Neural cell (in vitro differentiated cells): ENCODE results near the gene GALNT16. TPM values are rescaled to one million over a fixed set of nuclear protein-coding genes. Genes with fewer than 3 reads are reported as not detected.

Source experiments
- H2AFZ ChIP-seq: fragments of 200-600, 300-800 bp; sonication (generic), shearing (Covaris generic); 2 replicates; pipeline ENCODE4 v1.6.0; 2014; ENCODE audit warnings: low read depth, mild to moderate bottlenecking, antibody characterized with exemption, low read length, moderate library complexity
- H3F3A ChIP-seq: fragments of 200-600 bp; shearing (Covaris generic); 2 replicates; pipeline ENCODE4 v1.6.1; 2016; ENCODE audit warnings: mild to moderate bottlenecking, moderate library complexity, mixed read lengths, antibody characterized with exemption, low read length; ENCODE audit not compliant: insufficient read depth, poor library complexity, severe bottlenecking
- H3K27ac ChIP-seq: fragments of 200-600, 300-800 bp; sonication (generic), shearing (Covaris generic); 2 replicates; pipeline ENCODE4 v1.5.1; 2014; ENCODE audit warnings: mild to moderate bottlenecking, low read length, moderate library complexity
- H3K27me3 ChIP-seq: fragments of 300-800, 200-600 bp; sonication (generic), shearing (Covaris generic); 2 replicates; pipeline ENCODE4 v1.6.0; 2014; ENCODE audit warnings: mild to moderate bottlenecking, low read depth, low read length, moderate library complexity; ENCODE audit not compliant: insufficient read depth
- H3K36me3 ChIP-seq: fragments of 300-800, 200-600 bp; sonication (generic), shearing (Covaris generic); 2 replicates; pipeline ENCODE4 v1.5.1; 2014; ENCODE audit warnings: mild to moderate bottlenecking, antibody characterized with exemption, low read length, moderate library complexity; ENCODE audit not compliant: insufficient read depth
- H3K4me2 ChIP-seq: fragments of 300-800, 200-600 bp; sonication (generic), shearing (Covaris generic); 2 replicates; pipeline ENCODE4 v1.6.0; 2014; ENCODE audit warnings: mild to moderate bottlenecking, low read length
- H3K4me3 ChIP-seq: fragments of 300-800, 200-600 bp; sonication (generic), shearing (Covaris generic); 2 replicates; pipeline ENCODE4 v1.5.1; 2014; ENCODE audit warnings: mild to moderate bottlenecking, low read length, moderate library complexity
- H3K79me2 ChIP-seq: fragments of 200-600 bp; shearing (Covaris generic); replicated peaks from 2 replicates; pipeline ENCODE4 v1.6.0; 2014; ENCODE audit warnings: mild to moderate bottlenecking, low read length, moderate library complexity; ENCODE audit not compliant: insufficient read depth
- H3K9ac ChIP-seq: fragments of 300-800, 200-600 bp; sonication (generic), shearing (Covaris generic); 2 replicates; pipeline ENCODE4 v1.6.1; 2016; ENCODE audit warnings: mild to moderate bottlenecking, low read length, mixed read lengths
- H3K9me2 ChIP-seq: fragments of 200-600 bp; shearing (Covaris generic); 2 replicates; pipeline ENCODE4 v1.6.1; 2016; ENCODE audit warnings: mild to moderate bottlenecking, low read length, mixed read lengths; ENCODE audit not compliant: insufficient read depth
- H3K9me3 ChIP-seq: fragments of 200-600, 300-800 bp; sonication (generic), shearing (Covaris generic); 2 replicates; pipeline ENCODE4 v1.6.1; 2016; ENCODE audit warnings: mild to moderate bottlenecking, mixed run types, low read length, moderate library complexity, mixed read lengths
- H4K20me1 ChIP-seq: fragments of 200-600 bp; shearing (Covaris generic); 2 replicates; pipeline ENCODE4 v1.6.1; 2016; ENCODE audit warnings: mild to moderate bottlenecking, mixed run types; ENCODE audit not compliant: insufficient read depth
- EP300 ChIP-seq: fragments of 450-650 bp; conservative IDR thresholded peaks from 2 replicates; pipeline ENCODE4 v1.6.1; 2014; ENCODE audit warnings: antibody characterized with exemption, mild to moderate bottlenecking, moderate library complexity; ENCODE audit not compliant: poor library complexity, severe bottlenecking
- EZH2 ChIP-seq: fragments of 200-600, 300-800 bp; shearing (Covaris generic), sonication (generic); IDR thresholded peaks from 2 replicates; pipeline ENCODE4 v1.6.1; 2014; ENCODE audit warnings: antibody characterized with exemption, low read length, borderline replicate concordance, mild to moderate bottlenecking; ENCODE audit not compliant: insufficient read depth, poor library complexity, severe bottlenecking
- MXI1 ChIP-seq: fragments of 450-650 bp; conservative IDR thresholded peaks from 2 replicates; pipeline ENCODE4 v1.6.1; 2014; ENCODE audit warnings: antibody characterized with exemption, mild to moderate bottlenecking; ENCODE audit not compliant: poor library complexity, severe bottlenecking
- POLR2AphosphoS5 ChIP-seq: IDR thresholded peaks from 2 replicates; pipeline ENCODE4 v1.6.1; 2012
- RAD21 ChIP-seq: fragments of 450-650 bp; conservative IDR thresholded peaks from 2 replicates; pipeline ENCODE4 v1.6.1; 2014; ENCODE audit warnings: antibody characterized with exemption, mild to moderate bottlenecking, moderate library complexity
- SMC3 ChIP-seq: fragments of 450-650 bp; conservative IDR thresholded peaks from 2 replicates; pipeline ENCODE4 v1.6.1; 2014; ENCODE audit warnings: antibody characterized with exemption, mild to moderate bottlenecking, moderate library complexity; ENCODE audit not compliant: poor library complexity
- TAF1 ChIP-seq: IDR thresholded peaks from 2 replicates; pipeline ENCODE4 v1.6.1; 2012; ENCODE audit warnings: low read depth
- polyA plus RNA-seq: library from polyadenylated mRNA; depleted of rRNA; stranded (reverse); fragments of >200 nt; gene quantifications from 2 replicates; pipeline ENCODE4 v1.2.3, GENCODE V29; 2014
- TF ChIP-seq, protein P1 (sequence below): IDR thresholded peaks from 2 replicates; pipeline ENCODE4 v1.6.1; 2012; ENCODE audit warnings: borderline replicate concordance
- TF ChIP-seq, protein P2 (sequence below): fragments of 450-650 bp; IDR thresholded peaks from 2 replicates; pipeline ENCODE4 v1.5.1; 2014; ENCODE audit warnings: antibody characterized with exemption, mild to moderate bottlenecking, moderate library complexity; ENCODE audit not compliant: poor library complexity, severe bottlenecking

GALNT16 gene
- polyA plus RNA-seq, 1 donor from 2014 or later = 23.8 TPM

DNA sequence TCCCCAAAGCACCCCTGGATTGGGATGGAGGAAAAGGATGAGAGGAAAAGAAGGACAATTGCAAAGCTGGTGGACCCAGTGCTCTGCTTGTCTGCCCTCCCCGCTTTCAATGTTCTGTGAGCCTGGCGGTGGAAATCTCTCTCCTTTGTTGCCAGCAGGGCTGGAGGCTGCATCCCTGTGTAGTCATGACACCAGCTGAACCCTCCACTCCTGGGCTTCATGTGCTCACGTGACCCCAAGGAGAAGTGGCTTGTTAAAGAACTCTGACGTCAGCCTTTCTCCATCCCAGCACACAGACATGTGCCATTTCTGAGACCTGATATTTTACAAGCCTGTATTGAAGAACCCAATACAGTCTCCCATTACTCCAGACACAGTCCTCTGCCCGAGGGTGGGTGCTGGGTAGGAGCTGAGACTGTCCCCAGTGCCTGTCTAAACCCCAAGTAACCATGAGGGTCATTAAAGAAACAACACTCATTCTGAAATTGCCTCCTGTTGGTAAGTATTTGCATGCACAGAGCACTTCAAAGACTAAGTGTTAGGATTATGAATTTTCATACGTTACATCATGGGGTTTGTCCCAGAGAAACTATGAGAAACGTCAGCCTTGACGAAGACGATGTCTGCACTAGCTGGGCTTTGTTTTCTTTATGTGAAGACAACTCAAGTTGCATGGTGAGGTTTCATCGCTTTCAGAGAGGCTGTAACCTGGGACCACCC, 21.7 kb downstream of the GALNT16 start:
- Histone ChIP-seq H3K9me3 (no peaks in the 10 kb centered on the region), H3K36me3 (no peaks in the 10 kb centered on the region), H3K4me2 (no peak overlapping the region), H4K20me1 (no peaks in the 10 kb centered on the region), H2AFZ (no peak overlapping the region), H3K9me2 (no peaks in the 10 kb centered on the region), H3K9ac (no peak overlapping the region), H3K27ac (peak overlapping the region; percentile 12), H3F3A (no peaks in the 10 kb centered on the region), H3K4me3 (no peak overlapping the region), H3K27me3 (no peaks in the 10 kb centered on the region), H3K79me2 (no peaks in the 10 kb centered on the region)
- TF ChIP-seq RAD21 = no peak
- TF ChIP-seq MXI1 = no peak
- TF ChIP-seq EP300 = no peak
- no peak for TF ChIP-seq SMC3
- TF ChIP-seq, protein P1, sequence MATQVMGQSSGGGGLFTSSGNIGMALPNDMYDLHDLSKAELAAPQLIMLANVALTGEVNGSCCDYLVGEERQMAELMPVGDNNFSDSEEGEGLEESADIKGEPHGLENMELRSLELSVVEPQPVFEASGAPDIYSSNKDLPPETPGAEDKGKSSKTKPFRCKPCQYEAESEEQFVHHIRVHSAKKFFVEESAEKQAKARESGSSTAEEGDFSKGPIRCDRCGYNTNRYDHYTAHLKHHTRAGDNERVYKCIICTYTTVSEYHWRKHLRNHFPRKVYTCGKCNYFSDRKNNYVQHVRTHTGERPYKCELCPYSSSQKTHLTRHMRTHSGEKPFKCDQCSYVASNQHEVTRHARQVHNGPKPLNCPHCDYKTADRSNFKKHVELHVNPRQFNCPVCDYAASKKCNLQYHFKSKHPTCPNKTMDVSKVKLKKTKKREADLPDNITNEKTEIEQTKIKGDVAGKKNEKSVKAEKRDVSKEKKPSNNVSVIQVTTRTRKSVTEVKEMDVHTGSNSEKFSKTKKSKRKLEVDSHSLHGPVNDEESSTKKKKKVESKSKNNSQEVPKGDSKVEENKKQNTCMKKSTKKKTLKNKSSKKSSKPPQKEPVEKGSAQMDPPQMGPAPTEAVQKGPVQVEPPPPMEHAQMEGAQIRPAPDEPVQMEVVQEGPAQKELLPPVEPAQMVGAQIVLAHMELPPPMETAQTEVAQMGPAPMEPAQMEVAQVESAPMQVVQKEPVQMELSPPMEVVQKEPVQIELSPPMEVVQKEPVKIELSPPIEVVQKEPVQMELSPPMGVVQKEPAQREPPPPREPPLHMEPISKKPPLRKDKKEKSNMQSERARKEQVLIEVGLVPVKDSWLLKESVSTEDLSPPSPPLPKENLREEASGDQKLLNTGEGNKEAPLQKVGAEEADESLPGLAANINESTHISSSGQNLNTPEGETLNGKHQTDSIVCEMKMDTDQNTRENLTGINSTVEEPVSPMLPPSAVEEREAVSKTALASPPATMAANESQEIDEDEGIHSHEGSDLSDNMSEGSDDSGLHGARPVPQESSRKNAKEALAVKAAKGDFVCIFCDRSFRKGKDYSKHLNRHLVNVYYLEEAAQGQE = no peak
- TF ChIP-seq POLR2AphosphoS5 = no peak
- TF ChIP-seq EZH2 = no peak

DNA sequence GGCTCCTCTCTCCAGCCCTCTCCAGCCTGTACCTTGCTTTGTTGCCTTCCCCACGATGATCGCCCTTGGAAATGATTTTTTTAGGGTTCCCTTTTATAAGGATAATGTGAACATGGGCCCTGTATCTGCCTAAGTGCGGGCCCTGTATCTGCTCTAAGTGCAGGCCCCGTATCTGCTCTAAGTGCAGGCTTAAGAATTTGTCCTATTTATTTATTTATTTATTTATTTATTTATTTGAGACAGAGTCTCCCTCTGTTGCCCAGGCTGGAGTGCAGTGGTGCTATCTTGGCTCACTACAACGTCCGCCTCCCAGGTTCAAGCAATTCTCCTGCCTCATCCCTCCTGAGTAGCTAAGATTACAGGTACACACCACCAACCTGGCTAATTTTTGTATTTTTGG, 22.5 kb downstream of the GALNT16 start:
- Histone ChIP-seq H4K20me1 (no peaks in the 10 kb centered on the region), H3K36me3 (no peaks in the 10 kb centered on the region), H3K9me2 (no peaks in the 10 kb centered on the region), H2AFZ (no peak overlapping the region), H3K27ac (no peak overlapping the region), H3K9me3 (no peaks in the 10 kb centered on the region), H3K4me3 (no peak overlapping the region), H3K9ac (no peak overlapping the region), H3K79me2 (no peaks in the 10 kb centered on the region), H3F3A (no peaks in the 10 kb centered on the region), H3K4me2 (no peak overlapping the region), H3K27me3 (no peaks in the 10 kb centered on the region)
- TF ChIP-seq, protein P1 = no peak
- TF ChIP-seq RAD21 (no peak), POLR2AphosphoS5 (no peak), MXI1 (no peak), TAF1 (no peak), EP300 (no peak), EZH2 (no peak)
- TF ChIP-seq, protein P2, sequence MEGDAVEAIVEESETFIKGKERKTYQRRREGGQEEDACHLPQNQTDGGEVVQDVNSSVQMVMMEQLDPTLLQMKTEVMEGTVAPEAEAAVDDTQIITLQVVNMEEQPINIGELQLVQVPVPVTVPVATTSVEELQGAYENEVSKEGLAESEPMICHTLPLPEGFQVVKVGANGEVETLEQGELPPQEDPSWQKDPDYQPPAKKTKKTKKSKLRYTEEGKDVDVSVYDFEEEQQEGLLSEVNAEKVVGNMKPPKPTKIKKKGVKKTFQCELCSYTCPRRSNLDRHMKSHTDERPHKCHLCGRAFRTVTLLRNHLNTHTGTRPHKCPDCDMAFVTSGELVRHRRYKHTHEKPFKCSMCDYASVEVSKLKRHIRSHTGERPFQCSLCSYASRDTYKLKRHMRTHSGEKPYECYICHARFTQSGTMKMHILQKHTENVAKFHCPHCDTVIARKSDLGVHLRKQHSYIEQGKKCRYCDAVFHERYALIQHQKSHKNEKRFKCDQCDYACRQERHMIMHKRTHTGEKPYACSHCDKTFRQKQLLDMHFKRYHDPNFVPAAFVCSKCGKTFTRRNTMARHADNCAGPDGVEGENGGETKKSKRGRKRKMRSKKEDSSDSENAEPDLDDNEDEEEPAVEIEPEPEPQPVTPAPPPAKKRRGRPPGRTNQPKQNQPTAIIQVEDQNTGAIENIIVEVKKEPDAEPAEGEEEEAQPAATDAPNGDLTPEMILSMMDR = no peak
